GM12864 (cell line): ENCODE results near the gene HSPB7.
A peak's percentile ranks its signal among the peaks of the same experiment; 100 is the strongest.

Experiments used
- DNase-seq: peaks from one replicate; pipeline ENCODE4 v3.0.0-alpha.2; 2011; ENCODE audit warnings: low read depth
- H3K4me3 ChIP-seq: 2 replicates; pipeline ENCODE4 v1.5.1; 2011; ENCODE audit warnings: mild to moderate bottlenecking, low read depth, low read length, control low read depth
- TF ChIP-seq, protein P1 (sequence below): IDR thresholded peaks from 2 replicates; pipeline ENCODE4 v1.5.1; 2011; ENCODE audit warnings: low read depth, mild to moderate bottlenecking, moderate library complexity, low read length, control low read depth, inconsistent platforms; ENCODE audit errors: missing control alignments

Gene HSPB7

DNA sequence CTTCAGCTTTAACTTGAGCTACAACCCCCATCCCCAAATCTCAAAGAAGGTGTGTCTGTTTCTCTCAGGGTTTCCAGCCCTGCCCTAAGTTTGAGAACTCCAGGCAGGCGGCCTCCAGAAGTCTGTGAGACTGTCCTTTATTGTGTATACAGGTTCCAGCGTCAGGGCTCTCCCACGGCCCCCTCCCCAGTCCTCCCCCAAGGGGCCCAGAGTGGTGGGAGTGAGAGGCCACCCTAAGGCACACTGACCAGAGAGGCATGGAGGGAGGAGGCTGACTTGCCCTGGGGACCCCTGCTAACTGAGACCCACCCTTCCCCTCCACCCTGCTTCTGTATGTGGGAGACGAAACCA is 4.0 kb downstream of the HSPB7 start:
- H3K4me3 ChIP-seq, result no peak overlapping the region; the same call in 1 of the 2 replicates
- TF ChIP-seq, protein P1, sequence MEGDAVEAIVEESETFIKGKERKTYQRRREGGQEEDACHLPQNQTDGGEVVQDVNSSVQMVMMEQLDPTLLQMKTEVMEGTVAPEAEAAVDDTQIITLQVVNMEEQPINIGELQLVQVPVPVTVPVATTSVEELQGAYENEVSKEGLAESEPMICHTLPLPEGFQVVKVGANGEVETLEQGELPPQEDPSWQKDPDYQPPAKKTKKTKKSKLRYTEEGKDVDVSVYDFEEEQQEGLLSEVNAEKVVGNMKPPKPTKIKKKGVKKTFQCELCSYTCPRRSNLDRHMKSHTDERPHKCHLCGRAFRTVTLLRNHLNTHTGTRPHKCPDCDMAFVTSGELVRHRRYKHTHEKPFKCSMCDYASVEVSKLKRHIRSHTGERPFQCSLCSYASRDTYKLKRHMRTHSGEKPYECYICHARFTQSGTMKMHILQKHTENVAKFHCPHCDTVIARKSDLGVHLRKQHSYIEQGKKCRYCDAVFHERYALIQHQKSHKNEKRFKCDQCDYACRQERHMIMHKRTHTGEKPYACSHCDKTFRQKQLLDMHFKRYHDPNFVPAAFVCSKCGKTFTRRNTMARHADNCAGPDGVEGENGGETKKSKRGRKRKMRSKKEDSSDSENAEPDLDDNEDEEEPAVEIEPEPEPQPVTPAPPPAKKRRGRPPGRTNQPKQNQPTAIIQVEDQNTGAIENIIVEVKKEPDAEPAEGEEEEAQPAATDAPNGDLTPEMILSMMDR, result no peak
- no peak for DNase-seq

DNA sequence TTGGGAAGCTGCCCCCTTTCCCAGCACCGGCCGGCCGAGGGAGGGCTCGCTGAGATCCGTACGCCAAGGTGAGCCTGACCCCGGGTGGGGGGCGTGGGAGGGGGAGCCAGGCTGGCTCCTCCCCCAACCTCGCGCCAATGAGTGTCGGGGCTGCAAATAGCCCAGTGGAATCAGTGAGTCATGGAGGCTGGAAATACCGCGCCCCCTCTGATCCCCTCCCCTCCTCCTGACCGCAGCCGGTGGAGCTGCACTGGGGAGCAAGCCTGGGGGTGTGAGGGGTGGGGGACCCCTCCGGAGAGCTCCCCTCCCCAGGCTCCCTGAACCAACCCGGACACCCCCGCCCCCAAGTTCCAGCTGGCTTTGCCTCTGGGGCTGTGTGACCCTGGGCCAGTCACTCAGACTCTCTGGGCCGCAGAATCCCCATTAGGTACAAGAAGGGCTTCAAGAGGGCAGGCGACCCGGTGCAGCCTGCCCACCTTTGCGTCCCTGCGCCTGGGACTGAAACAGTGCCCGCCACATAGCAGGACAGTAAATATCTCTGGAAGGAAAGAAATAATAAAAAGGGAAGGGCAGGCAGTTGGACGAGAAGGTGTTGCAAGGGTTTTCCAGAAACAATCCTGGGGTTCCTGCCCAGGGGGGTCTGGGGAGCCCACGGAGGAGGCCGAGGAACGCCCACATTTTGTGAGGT is 4.5 kb downstream of the HSPB7 start:
- TF ChIP-seq, protein P1, result no peak
- peak overlapping the region; percentile 36; the same call in 1 of the 2 replicates for H3K4me3 ChIP-seq
- DNase-seq, result no peak

DNA sequence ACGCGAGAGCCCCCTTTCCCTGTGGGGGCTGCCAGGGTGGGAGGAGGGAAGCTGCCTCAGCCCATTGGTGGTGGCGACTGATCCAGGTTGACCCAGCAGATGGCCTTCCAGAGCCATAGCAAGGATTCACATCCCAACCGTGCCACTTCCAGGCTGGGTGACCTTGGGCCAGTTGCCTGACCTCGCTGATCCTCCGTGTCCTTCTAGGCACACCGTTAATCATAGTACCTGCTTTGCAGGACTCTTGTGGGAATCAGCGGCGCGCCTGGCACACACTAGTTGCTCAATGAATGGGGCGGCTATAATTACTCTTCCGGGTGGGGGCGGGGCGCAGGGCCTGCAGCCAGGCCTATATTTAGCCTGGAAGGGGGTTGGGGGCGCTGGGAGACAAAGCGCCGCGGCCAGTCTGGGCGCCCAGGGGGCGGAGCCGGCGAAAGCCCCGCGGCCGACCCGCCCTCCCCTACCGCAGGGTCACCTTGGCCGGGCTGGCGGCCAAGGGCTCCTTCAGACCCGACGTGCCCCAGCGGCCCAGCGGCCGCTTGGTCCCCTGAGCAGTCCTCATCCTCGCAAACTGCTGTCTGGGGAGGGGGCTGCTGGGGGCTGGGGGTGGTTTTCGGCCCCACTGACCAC is 5.1 kb downstream of the HSPB7 start:
- no peak for DNase-seq
- peak overlapping the region; percentile 36 for H3K4me3 ChIP-seq
- TF ChIP-seq, protein P1, result no peak

DNA sequence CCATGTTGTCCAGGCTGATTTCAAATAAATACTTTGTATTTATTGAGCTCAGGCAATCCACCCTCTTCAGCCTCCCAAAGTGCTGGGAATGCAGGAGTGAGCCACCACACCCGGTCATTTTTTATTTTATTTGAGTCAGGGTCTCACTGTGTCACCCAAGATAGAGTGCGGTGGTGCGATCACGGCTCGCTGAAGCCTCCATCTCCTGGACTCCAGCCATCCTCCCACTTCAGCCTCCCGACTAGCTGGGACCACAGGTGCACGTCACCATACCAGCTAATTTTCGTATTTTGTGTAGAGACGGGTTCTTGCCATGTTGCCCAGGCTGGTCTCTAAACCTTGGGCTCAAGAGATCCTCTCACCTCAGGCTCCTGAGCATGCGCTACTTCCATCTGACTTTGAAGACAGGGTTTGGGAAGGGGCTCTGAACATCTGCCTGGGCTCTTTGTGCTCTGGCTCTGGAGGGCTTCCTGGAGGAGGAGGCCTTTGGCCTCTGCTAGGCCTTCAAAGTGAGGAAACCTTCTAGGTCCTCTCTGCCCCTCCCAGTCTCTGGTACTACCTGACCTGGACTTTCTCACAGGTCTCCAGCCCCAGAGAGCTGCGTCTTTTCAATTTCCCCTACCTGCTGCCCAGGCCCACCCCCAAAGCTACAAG is 5.8 kb downstream of the HSPB7 start:
- TF ChIP-seq, protein P1, result no peak
- H3K4me3 ChIP-seq, result no peak overlapping the region; the same call in 1 of the 2 replicates

DNA sequence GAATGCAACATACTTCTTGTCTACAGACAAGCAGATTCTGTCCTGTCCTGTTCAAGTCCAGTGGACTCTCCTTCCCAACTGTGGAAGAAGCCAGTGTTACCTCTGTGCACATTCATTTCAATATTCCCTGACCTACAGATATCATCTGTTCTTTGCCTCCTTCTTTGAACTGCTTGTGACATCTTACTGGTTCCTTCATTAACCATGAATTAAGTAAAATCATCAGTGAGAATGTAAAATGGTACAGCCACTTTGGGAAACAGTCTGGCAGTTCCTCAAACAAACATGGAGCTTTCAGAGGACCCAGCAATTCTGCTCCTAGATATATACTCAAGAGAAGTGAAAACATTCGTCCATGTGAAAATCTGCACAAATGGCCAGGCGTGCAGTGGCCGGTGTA is 7.0 kb downstream of the HSPB7 start:
- no peak for DNase-seq
- no peak overlapping the region for H3K4me3 ChIP-seq
- TF ChIP-seq, protein P1, result no peak

More for the DNA sequence above, 5.8 kb downstream of the HSPB7 start:
- no peak for DNase-seq

DNA sequence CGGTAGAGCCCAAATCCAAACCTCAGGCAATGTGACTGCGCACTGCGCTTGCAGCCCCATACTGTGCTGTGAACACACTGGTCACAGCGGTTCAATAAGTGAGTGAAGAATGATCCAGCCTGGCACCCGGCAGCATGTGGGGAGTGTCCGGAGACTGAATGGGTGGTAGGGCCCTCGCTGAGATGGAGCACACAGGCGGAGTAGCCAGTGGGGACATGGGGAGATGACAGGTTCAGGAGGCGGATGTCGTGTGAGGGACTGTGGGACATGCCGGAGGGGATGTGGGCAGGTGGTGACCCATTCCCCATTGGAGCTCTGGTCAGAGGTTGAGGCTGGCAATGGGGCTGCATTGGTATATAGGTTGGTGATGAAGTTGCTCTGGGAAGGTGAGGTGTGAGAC is 8.2 kb downstream of the HSPB7 start:
- TF ChIP-seq, protein P1, result no peak
- no peak for DNase-seq
- H3K4me3 ChIP-seq, result no peak overlapping the region

DNA sequence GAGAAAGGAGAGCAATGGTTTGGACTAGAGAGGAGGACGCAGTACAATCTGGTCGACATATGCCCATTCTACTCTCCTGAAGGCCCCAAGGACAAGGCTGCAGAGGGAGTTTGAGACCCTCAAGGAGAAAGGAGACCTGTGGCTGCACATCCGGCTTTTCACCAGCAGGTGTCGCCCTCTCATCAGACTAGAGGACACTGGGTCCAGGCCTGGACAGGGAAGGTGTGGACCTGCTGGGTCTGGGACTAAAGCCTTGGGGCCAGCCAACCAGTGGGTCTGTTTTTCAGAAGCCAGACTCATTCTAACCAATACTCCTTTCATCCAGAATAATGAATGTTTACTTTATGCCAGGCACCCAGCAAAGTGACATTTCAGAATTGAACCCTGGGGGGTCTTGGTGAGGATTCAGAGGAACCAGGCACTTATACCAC is 8.8 kb downstream of the HSPB7 start:
- H3K4me3 ChIP-seq, result no peak overlapping the region
- DNase-seq, result no peak
- TF ChIP-seq, protein P1, result peak; percentile 99
